Spleen (tissue), 11 donors: ENCODE results near the gene HEXB. TPM values are rescaled to one million over a fixed set of nuclear protein-coding genes. Genes with fewer than 3 reads are reported as not detected.

Experiments used
- DNase-seq: peaks from one replicate; pipeline ENCODE4 v3.0.0-alpha.2; 2020
- H3K27ac ChIP-seq, 8 donors: fragments of 200-600 bp; sonication (generic) in 7 of 8; 1 replicate in 4 of 8; 2 replicates in 4 of 8; pipeline versions ENCODE4 v1.5.0 to v1.8.0; 2016 to 2021; ENCODE audit warnings: inconsistent platforms in 4 of 8, mild to moderate bottlenecking in 4 of 8, moderate library complexity in 1 of 8
- H3K27me3 ChIP-seq, 7 donors: fragments of 200-600 bp; sonication (generic) in 6 of 7; replicated peaks in 1 of 7; 1 replicate in 4 of 7; 2 replicates in 3 of 7; pipeline versions ENCODE4 v1.5.0 to v1.8.0; 2016 to 2021; ENCODE audit warnings: inconsistent platforms in 3 of 7, mild to moderate bottlenecking in 1 of 7
- H3K36me3 ChIP-seq, 6 donors: fragments of 200-600 bp; sonication (generic) in 5 of 6; 1 replicate in 4 of 6; 2 replicates in 2 of 6; pipeline versions ENCODE4 v1.5.0 to v1.8.0; 2016 to 2021; ENCODE audit warnings: inconsistent platforms in 2 of 6
- H3K4me1 ChIP-seq, 6 donors: fragments of 200-600 bp; sonication (generic) in 5 of 6; 1 replicate in 3 of 6; 2 replicates in 3 of 6; pipeline versions ENCODE4 v1.5.0 to v1.8.0; 2016 to 2021; ENCODE audit warnings: inconsistent platforms in 3 of 6
- H3K4me3 ChIP-seq, 8 donors: fragments of 200-600 bp; sonication (generic) in 7 of 8; 1 replicate in 4 of 8; 2 replicates in 4 of 8; pipeline versions ENCODE4 v1.5.0 to v1.8.0; 2016 to 2021; ENCODE audit warnings: inconsistent platforms in 4 of 8, mild to moderate bottlenecking in 4 of 8, moderate library complexity in 2 of 8
- H3K9me3 ChIP-seq, 8 donors: fragments of 200-600 bp; sonication (generic) in 7 of 8; 1 replicate in 4 of 8; 2 replicates in 4 of 8; pipeline versions ENCODE4 v1.5.0 to v1.8.0; 2016 to 2021; ENCODE audit warnings: inconsistent platforms in 4 of 8
- POLR2A ChIP-seq, 3 donors: fragments of 450-650 bp; IDR thresholded peaks; one replicate each; pipeline ENCODE4 v1.5.1; 2017; ENCODE audit warnings: antibody characterized with exemption in 3 of 3, mild to moderate bottlenecking in 1 of 3
- POLR2AphosphoS5 ChIP-seq, 3 donors: sonication (generic); formaldehyde crosslinking; IDR thresholded peaks; one replicate each; pipeline ENCODE4 v1.5.1; 2017; ENCODE audit warnings: antibody characterized with exemption in 3 of 3
- WGBS, 5 donors: extraction: QIAGEN DNeasy Blood & Tissue Kit in 3 of 5; methylation state at CpG; one replicate each; pipeline versions ENCODE4 v1.1.5 to v1.1.7; 2013 to 2018; 5-methylcytosine and 5-hydroxymethylcytosine counted together
- intact Hi-C: fragments of 100-400 bp; cut with DNase I; formaldehyde crosslinking; loops from one replicate; pipeline ENCODE4 v1.15.0; 2023; ENCODE audit warnings: low total_unique reads
- polyA plus RNA-seq, 3 donors: library from polyadenylated mRNA; stranded (reverse); fragments of 200-250 nt; gene quantifications; one replicate each; pipeline ENCODE4 v1.2.1, GENCODE V29; 2013
- total RNA-seq, 7 donors: library from RNA; depleted of rRNA in 3 of 7; stranded (reverse); fragments of >200 nt in 3 of 7; fragmentation: NEBNext Ultra II Directional in 4 of 7; extraction: Animal tissue kit (Norgen Biotek cat#: 25700) in 4 of 7; gene quantifications; one replicate each; pipeline versions ENCODE4 v1.1.0 to v1.2.1, GENCODE V29; 2016 to 2021
- TF ChIP-seq, protein P1 (sequence below), 11 experiments: fragments of 200-600 bp in 7 of 11; fragments of 450-650 bp in 4 of 11; sonication (generic) in 4 of 11; IDR thresholded peaks in 8 of 11; conservative IDR thresholded peaks in 3 of 11; 1 replicate in 7 of 11; 2 replicates in 4 of 11; pipeline versions ENCODE4 v1.4.0 to v1.8.0; 2016 to 2021; ENCODE audit warnings: antibody characterized with exemption in 11 of 11, inconsistent platforms in 4 of 11, mild to moderate bottlenecking in 1 of 11
- donor health status: healthy with polysubstance abuse.
- donor health status: DM: no; HTN: no; CAD: no; lungs with moderate emphysema.
- donor health status: DM: no; HTN: no; CAD: no.
- donor health status: Bipolar disorder and iron deficiency.
- donor health status: healthy.
- donor health status: DM: no; HTN: no; CAD: no.
- donor health status: DM: yes; HTN: yes; CAD: no.

HEXB gene
- total and polyA plus RNA-seq, 10 donors = 61.9 to 119 (median 83.7) TPM

DNA sequence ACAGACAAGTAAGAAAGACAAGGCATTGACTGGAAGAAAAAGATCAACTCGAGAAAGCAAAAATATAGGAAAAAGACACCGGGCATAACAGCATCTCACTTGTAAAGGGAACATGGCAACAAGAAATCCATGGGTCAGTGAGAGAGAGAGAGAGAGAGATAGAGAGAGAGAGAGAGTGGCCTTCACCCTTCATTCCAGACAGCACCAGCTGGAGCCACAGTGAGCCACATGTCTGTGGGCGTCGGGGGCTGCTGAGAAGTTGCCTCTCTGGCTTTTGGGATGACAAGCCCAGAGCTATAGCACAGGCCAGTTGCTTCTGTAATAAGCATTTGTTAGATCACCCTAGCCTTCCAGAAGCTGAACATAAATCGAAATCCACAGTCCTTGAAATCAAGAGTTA is 24.2 kb upstream of the HEXB start:
- TF ChIP-seq, protein P1, sequence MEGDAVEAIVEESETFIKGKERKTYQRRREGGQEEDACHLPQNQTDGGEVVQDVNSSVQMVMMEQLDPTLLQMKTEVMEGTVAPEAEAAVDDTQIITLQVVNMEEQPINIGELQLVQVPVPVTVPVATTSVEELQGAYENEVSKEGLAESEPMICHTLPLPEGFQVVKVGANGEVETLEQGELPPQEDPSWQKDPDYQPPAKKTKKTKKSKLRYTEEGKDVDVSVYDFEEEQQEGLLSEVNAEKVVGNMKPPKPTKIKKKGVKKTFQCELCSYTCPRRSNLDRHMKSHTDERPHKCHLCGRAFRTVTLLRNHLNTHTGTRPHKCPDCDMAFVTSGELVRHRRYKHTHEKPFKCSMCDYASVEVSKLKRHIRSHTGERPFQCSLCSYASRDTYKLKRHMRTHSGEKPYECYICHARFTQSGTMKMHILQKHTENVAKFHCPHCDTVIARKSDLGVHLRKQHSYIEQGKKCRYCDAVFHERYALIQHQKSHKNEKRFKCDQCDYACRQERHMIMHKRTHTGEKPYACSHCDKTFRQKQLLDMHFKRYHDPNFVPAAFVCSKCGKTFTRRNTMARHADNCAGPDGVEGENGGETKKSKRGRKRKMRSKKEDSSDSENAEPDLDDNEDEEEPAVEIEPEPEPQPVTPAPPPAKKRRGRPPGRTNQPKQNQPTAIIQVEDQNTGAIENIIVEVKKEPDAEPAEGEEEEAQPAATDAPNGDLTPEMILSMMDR (IDR thresholded peaks at IDR 0.05 in 8 of 11, conservative IDR thresholded peaks at IDR 0.05 in 3 of 11) = no peak
- TF ChIP-seq POLR2A (IDR thresholded peaks at IDR 0.05) (no peak), POLR2AphosphoS5 (IDR thresholded peaks at IDR 0.05) (no peak)

GRCh38 chr5:74664551-74664950 is 20.5 kb upstream of the HEXB start:
- Histone ChIP-seq H3K9me3 (no peaks in the 10 kb centered on the region), H3K36me3 (no peaks in the 10 kb centered on the region), H3K4me1 (no peaks in the 10 kb centered on the region), H3K27ac (no peak overlapping the region), H3K27me3 (peaks cover 0 to 16% (median 0%) of the 10 kb centered on the region in 7 donors), H3K4me3 (no peak overlapping the region)
- TF ChIP-seq POLR2AphosphoS5 (IDR thresholded peaks at IDR 0.05) (no peak), POLR2A (IDR thresholded peaks at IDR 0.05) (no peak)
- TF ChIP-seq, protein P1 (IDR thresholded peaks at IDR 0.05 in 8 of 11, conservative IDR thresholded peaks at IDR 0.05 in 3 of 11) = no peak
- WGBS, 5 donors = 69 to 78% (median 72%) methylated on average over 5 of the region's 5 CpGs
- intact Hi-C loops = no loop called here
- DNase-seq = no peak

More for the DNA sequence above, 24.2 kb upstream of the HEXB start:
- no peaks in the 10 kb centered on the region for H3K4me1 ChIP-seq
- intact Hi-C loops = no loop called here
- WGBS, 5 donors = 82 to 94% (median 89%) methylated on average over 5 of the region's 5 CpGs
- no peaks in the 10 kb centered on the region for H3K36me3 ChIP-seq
- DNase-seq = no peak
- H3K27ac ChIP-seq = no peak overlapping the region
- no peak overlapping the region for H3K4me3 ChIP-seq
- H3K27me3 ChIP-seq = peaks cover 0 to 16% (median 0%) of the 10 kb centered on the region in 7 donors
- H3K9me3 ChIP-seq = no peaks in the 10 kb centered on the region

DNA sequence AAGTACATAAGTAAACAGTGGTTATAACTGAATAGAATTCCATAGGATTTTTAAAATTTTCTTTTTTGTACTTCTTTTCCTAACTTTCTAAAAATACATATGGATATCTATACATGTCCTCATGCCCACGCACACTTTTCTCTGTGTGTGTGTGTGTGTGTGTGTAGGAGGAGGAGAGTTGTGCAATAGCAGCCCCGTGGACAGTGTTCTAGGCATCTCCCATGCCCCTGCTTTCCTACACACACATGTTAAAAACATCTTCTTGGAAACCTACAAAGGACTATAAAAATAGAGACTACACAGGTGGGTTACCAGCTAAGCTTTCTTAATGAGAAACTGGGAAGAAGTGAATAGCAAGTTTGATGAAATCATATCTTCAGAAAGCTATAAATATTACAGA is 19.8 kb upstream of the HEXB start:
- TF ChIP-seq, protein P1 (IDR thresholded peaks at IDR 0.05 in 8 of 11, conservative IDR thresholded peaks at IDR 0.05 in 3 of 11) = no peak
- no peak for TF ChIP-seq POLR2A (IDR thresholded peaks at IDR 0.05)
- TF ChIP-seq POLR2AphosphoS5 (IDR thresholded peaks at IDR 0.05) = no peak
- Histone ChIP-seq H3K27me3 (peaks cover 0 to 16% (median 0%) of the 10 kb centered on the region in 7 donors), H3K9me3 (peaks cover 0 to 4% (median 0%) of the 10 kb centered on the region in 8 donors), H3K4me1 (no peaks in the 10 kb centered on the region), H3K4me3 (no peak overlapping the region), H3K36me3 (no peaks in the 10 kb centered on the region), H3K27ac (no peak overlapping the region)
- 50 to 75% (median 54%) methylated on average over 2 of the region's 2 CpGs for WGBS, 5 donors
- intact Hi-C loops = no loop called here
- no peak for DNase-seq

GRCh38 chr5:74665816-74666215 is 19.2 kb upstream of the HEXB start:
- intact Hi-C loops = no loop called here
- WGBS, 5 donors = 50 to 74% (median 70%) methylated on average over 1 of the region's 1 CpG
- peaks cover 0 to 5% (median 0%) of the 10 kb centered on the region in 8 donors for H3K9me3 ChIP-seq
- no peak overlapping the region for H3K4me3 ChIP-seq
- H3K27ac ChIP-seq = no peak overlapping the region
- DNase-seq = no peak
- H3K4me1 ChIP-seq = no peaks in the 10 kb centered on the region
- peaks cover 0 to 16% (median 0%) of the 10 kb centered on the region in 7 donors for H3K27me3 ChIP-seq
- H3K36me3 ChIP-seq = no peaks in the 10 kb centered on the region
- no peak for TF ChIP-seq POLR2AphosphoS5 (IDR thresholded peaks at IDR 0.05)
- no peak for TF ChIP-seq POLR2A (IDR thresholded peaks at IDR 0.05)
- TF ChIP-seq, protein P1 (IDR thresholded peaks at IDR 0.05 in 8 of 11, conservative IDR thresholded peaks at IDR 0.05 in 3 of 11) = no peak
